ENCODE data around the gene NEK5. TPM values are rescaled to one million over a fixed set of nuclear protein-coding genes. Genes with fewer than 3 reads are reported as not detected.
"Not testable (repeated sequence)": the region's sequence is repeated elsewhere in the genome, so short reads cannot be mapped to it uniquely, and the experiment has no call there.

NEK5 gene
- total and polyA plus RNA-seq, 4 donors: 3.0 to 7.6 (median 6.8) TPM

GRCh38 chr13:52051400-52051799 is 77.5 kb downstream of the NEK5 start:
- WGBS (ENCODE audit: insufficient coverage): 82% methylated on average over 3 of the region's 7 CpGs
- Histone ChIP-seq H3K9me3 (ENCODE audit: control insufficient read depth, insufficient read depth, low read length) (no peaks in the 10 kb centered on the region), H3K27me3 (ENCODE audit: control insufficient read depth, insufficient read depth, low read length) (no peaks in the 10 kb centered on the region), H3K4me3 (ENCODE audit: low read depth, low read length) (no peak overlapping the region), H3K36me3 (ENCODE audit: control insufficient read depth, insufficient read depth, low read length) (no peaks in the 10 kb centered on the region), H3K4me1 (ENCODE audit: control insufficient read depth, insufficient read depth, low read length) (no peaks in the 10 kb centered on the region), H3K27ac (ENCODE audit: low read depth, low read length) (no peak overlapping the region)
- no peak for DNase-seq (ENCODE audit: low read depth in 4 of 6, low spot score in 6 of 6)

- Histone ChIP-seq H3K4me1 (ENCODE audit: control insufficient read depth, insufficient read depth, low read length) (no peaks in the 10 kb centered on the region), H3K36me3 (ENCODE audit: control insufficient read depth, insufficient read depth, low read length) (no peaks in the 10 kb centered on the region), H3K9me3 (ENCODE audit: control insufficient read depth, insufficient read depth, low read length) (no peaks in the 10 kb centered on the region), H3K4me3 (ENCODE audit: low read depth, low read length) (no peak overlapping the region), H3K27ac (ENCODE audit: low read depth, low read length) (no peak overlapping the region), H3K27me3 (ENCODE audit: control insufficient read depth, insufficient read depth, low read length) (no peaks in the 10 kb centered on the region)
- WGBS (ENCODE audit: insufficient coverage): 67% methylated on average over 2 of the region's 2 CpGs
- DNase-seq (ENCODE audit: low read depth in 4 of 6, low spot score in 6 of 6): no peak
Measured at GRCh38 chr13:52048516-52048915, 80.4 kb downstream of the NEK5 start.

- Histone ChIP-seq H3K9me3 (ENCODE audit: control insufficient read depth, insufficient read depth, low read length) (no peaks in the 10 kb centered on the region), H3K27ac (ENCODE audit: low read depth, low read length) (no peak overlapping the region), H3K27me3 (ENCODE audit: control insufficient read depth, insufficient read depth, low read length) (no peaks in the 10 kb centered on the region), H3K4me3 (ENCODE audit: low read depth, low read length) (no peak overlapping the region), H3K4me1 (ENCODE audit: control insufficient read depth, insufficient read depth, low read length) (no peaks in the 10 kb centered on the region), H3K36me3 (ENCODE audit: control insufficient read depth, insufficient read depth, low read length) (no peaks in the 10 kb centered on the region)
- DNase-seq (ENCODE audit: low read depth in 4 of 6, low spot score in 6 of 6): no peak
- 100% methylated on average over 3 of the region's 3 CpGs for WGBS (ENCODE audit: insufficient coverage)
Measured at GRCh38 chr13:52047463-52047862, 81.4 kb downstream of the NEK5 start.

GRCh38 chr13:52043675-52044074 is 85.2 kb downstream of the NEK5 start:
- no peaks in the 10 kb centered on the region for H3K9me3 ChIP-seq (ENCODE audit: control insufficient read depth, insufficient read depth, low read length)
- H3K27ac ChIP-seq (ENCODE audit: low read depth, low read length): no peak overlapping the region
- no peak for DNase-seq (ENCODE audit: low read depth in 4 of 6, low spot score in 6 of 6)
- no peaks in the 10 kb centered on the region for H3K27me3 ChIP-seq (ENCODE audit: control insufficient read depth, insufficient read depth, low read length)
- no peaks in the 10 kb centered on the region for H3K4me1 ChIP-seq (ENCODE audit: control insufficient read depth, insufficient read depth, low read length)
- no peak overlapping the region for H3K4me3 ChIP-seq (ENCODE audit: low read depth, low read length)
- H3K36me3 ChIP-seq (ENCODE audit: control insufficient read depth, insufficient read depth, low read length): no peaks in the 10 kb centered on the region
- WGBS (ENCODE audit: insufficient coverage): 93% methylated on average over 3 of the region's 3 CpGs

- 100% methylated on average over 1 of the region's 1 CpG for WGBS (ENCODE audit: insufficient coverage)
- DNase-seq (ENCODE audit: low read depth in 4 of 6, low spot score in 6 of 6): no peak
- no peaks in the 10 kb centered on the region for H3K36me3 ChIP-seq (ENCODE audit: control insufficient read depth, insufficient read depth, low read length)
- H3K9me3 ChIP-seq (ENCODE audit: control insufficient read depth, insufficient read depth, low read length): no peaks in the 10 kb centered on the region
- no peak overlapping the region for H3K4me3 ChIP-seq (ENCODE audit: low read depth, low read length)
- no peaks in the 10 kb centered on the region for H3K27me3 ChIP-seq (ENCODE audit: control insufficient read depth, insufficient read depth, low read length)
- H3K4me1 ChIP-seq (ENCODE audit: control insufficient read depth, insufficient read depth, low read length): no peaks in the 10 kb centered on the region
- H3K27ac ChIP-seq (ENCODE audit: low read depth, low read length): no peak overlapping the region
Measured at GRCh38 chr13:52036037-52036436, 92.8 kb downstream of the NEK5 start.

GRCh38 chr13:52034616-52035226 is 94.2 kb downstream of the NEK5 start:
- no peaks in the 10 kb centered on the region for H3K27me3 ChIP-seq (ENCODE audit: control insufficient read depth, insufficient read depth, low read length)
- no CpG with 5 or more reads among the region's 5 CpGs for WGBS (ENCODE audit: insufficient coverage)
- no peak overlapping the region for H3K27ac ChIP-seq (ENCODE audit: low read depth, low read length)
- H3K4me3 ChIP-seq (ENCODE audit: low read depth, low read length): no peak overlapping the region
- no peak for DNase-seq (ENCODE audit: low read depth in 4 of 6, low spot score in 6 of 6)
- H3K36me3 ChIP-seq (ENCODE audit: control insufficient read depth, insufficient read depth, low read length): no peaks in the 10 kb centered on the region
- H3K4me1 ChIP-seq (ENCODE audit: control insufficient read depth, insufficient read depth, low read length): no peaks in the 10 kb centered on the region
- H3K9me3 ChIP-seq (ENCODE audit: control insufficient read depth, insufficient read depth, low read length): no peaks in the 10 kb centered on the region

- Histone ChIP-seq H3K9me3 (ENCODE audit: control insufficient read depth, insufficient read depth, low read length) (no peaks in the 10 kb centered on the region), H3K4me3 (ENCODE audit: low read depth, low read length) (no peak overlapping the region), H3K36me3 (ENCODE audit: control insufficient read depth, insufficient read depth, low read length) (peaks cover 6% of the 10 kb centered on the region), H3K4me1 (ENCODE audit: control insufficient read depth, insufficient read depth, low read length) (no peaks in the 10 kb centered on the region), H3K27me3 (ENCODE audit: control insufficient read depth, insufficient read depth, low read length) (no peaks in the 10 kb centered on the region), H3K27ac (ENCODE audit: low read depth, low read length) (no peak overlapping the region)
- no peak for DNase-seq (ENCODE audit: low read depth in 4 of 6, low spot score in 6 of 6)
- no CpG with 5 or more reads among the region's 2 CpGs for WGBS (ENCODE audit: insufficient coverage)
Measured at GRCh38 chr13:52033039-52033438, 95.8 kb downstream of the NEK5 start.

GRCh38 chr13:52030401-52030800 is 98.5 kb downstream of the NEK5 start:
- not testable (repeated sequence) for DNase-seq (ENCODE audit: low read depth in 4 of 6, low spot score in 6 of 6); H3K27ac ChIP-seq (ENCODE audit: low read depth, low read length); H3K4me3 ChIP-seq (ENCODE audit: low read depth, low read length); H3K9me3 ChIP-seq (ENCODE audit: control insufficient read depth, insufficient read depth, low read length); H3K4me1 ChIP-seq (ENCODE audit: control insufficient read depth, insufficient read depth, low read length); H3K27me3 ChIP-seq (ENCODE audit: control insufficient read depth, insufficient read depth, low read length)
- H3K36me3 ChIP-seq (ENCODE audit: control insufficient read depth, insufficient read depth, low read length): peaks cover 13% of the 10 kb centered on the region
- WGBS (ENCODE audit: insufficient coverage): 100% methylated on average over 2 of the region's 6 CpGs

- peaks cover 13% of the 10 kb centered on the region for H3K36me3 ChIP-seq (ENCODE audit: control insufficient read depth, insufficient read depth, low read length)
- no peak overlapping the region for H3K4me3 ChIP-seq (ENCODE audit: low read depth, low read length)
- H3K27me3 ChIP-seq (ENCODE audit: control insufficient read depth, insufficient read depth, low read length): no peaks in the 10 kb centered on the region
- H3K4me1 ChIP-seq (ENCODE audit: control insufficient read depth, insufficient read depth, low read length): no peaks in the 10 kb centered on the region
- 98% methylated on average over 4 of the region's 4 CpGs for WGBS (ENCODE audit: insufficient coverage)
- no peaks in the 10 kb centered on the region for H3K9me3 ChIP-seq (ENCODE audit: control insufficient read depth, insufficient read depth, low read length)
- H3K27ac ChIP-seq (ENCODE audit: low read depth, low read length): no peak overlapping the region
- DNase-seq (ENCODE audit: low read depth in 4 of 6, low spot score in 6 of 6): no peak
Measured at GRCh38 chr13:52029569-52029968, 99.3 kb downstream of the NEK5 start.

- Histone ChIP-seq H3K36me3 (ENCODE audit: control insufficient read depth, insufficient read depth, low read length) (peaks cover 19% of the 10 kb centered on the region), H3K9me3 (ENCODE audit: control insufficient read depth, insufficient read depth, low read length) (no peaks in the 10 kb centered on the region), H3K4me1 (ENCODE audit: control insufficient read depth, insufficient read depth, low read length) (no peaks in the 10 kb centered on the region), H3K4me3 (ENCODE audit: low read depth, low read length) (no peak overlapping the region), H3K27ac (ENCODE audit: low read depth, low read length) (no peak overlapping the region), H3K27me3 (ENCODE audit: control insufficient read depth, insufficient read depth, low read length) (no peaks in the 10 kb centered on the region)
- WGBS (ENCODE audit: insufficient coverage): no CpG with 5 or more reads among the region's 1 CpG
- no peak for DNase-seq (ENCODE audit: low read depth in 4 of 6, low spot score in 6 of 6)
Measured at GRCh38 chr13:52027832-52028231, 101.0 kb downstream of the NEK5 start.
